Fibroblast of skin of back (primary cell): ENCODE results near the gene EXTL2. TPM values are rescaled to one million over a fixed set of nuclear protein-coding genes. Genes with fewer than 3 reads are reported as not detected.
"Not testable (repeated sequence)": the region's sequence is repeated elsewhere in the genome, so short reads cannot be mapped to it uniquely, and the experiment has no call there.

ENCODE experiments used
- DNase-seq: peaks from one replicate; pipeline ENCODE4 v3.0.0-alpha.2; 2013
- polyA plus RNA-seq, 2 experiments: library from polyadenylated mRNA; unstranded; fragments of 120-200 nt; gene quantifications; one replicate each; pipeline ENCODE4 v1.2.1, GENCODE V29; 2013; ENCODE audit not compliant: insufficient read length in 2 of 2

The EXTL2 gene, protein sequence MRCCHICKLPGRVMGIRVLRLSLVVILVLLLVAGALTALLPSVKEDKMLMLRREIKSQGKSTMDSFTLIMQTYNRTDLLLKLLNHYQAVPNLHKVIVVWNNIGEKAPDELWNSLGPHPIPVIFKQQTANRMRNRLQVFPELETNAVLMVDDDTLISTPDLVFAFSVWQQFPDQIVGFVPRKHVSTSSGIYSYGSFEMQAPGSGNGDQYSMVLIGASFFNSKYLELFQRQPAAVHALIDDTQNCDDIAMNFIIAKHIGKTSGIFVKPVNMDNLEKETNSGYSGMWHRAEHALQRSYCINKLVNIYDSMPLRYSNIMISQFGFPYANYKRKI
- 29.4 TPM for polyA plus RNA-seq (2013, experiment 1 of 2; ENCODE audit: insufficient read length)
- polyA plus RNA-seq (2013, experiment 2 of 2; ENCODE audit: insufficient read length): 20.1 TPM

- peak; percentile 84 for DNase-seq
These were observed at the start of gene EXTL2 for GRCh38 chr1:100894603-100895539. EXTL2 (minus strand) TSS chr1:100894842; CDS start chr1:100888757, 6,085 bp downstream.

DNA sequence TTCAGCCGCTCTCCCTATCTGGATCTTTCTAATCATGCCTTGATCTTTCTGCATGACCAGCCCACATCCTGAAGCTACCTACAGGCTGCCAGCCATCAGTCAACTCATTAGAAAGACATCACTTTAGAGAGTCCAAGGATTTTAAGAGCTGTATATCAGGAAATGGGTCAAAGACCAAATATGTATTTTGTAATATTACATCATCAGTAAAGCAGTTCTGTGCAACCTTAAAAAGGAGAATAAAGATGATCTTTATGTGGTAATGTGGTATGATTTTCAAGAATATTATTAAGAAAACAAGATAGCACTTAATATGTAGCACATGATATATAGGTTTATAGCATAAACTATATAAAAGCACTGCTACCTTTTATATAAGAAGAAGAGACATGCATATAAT lies 48.9 kb upstream of the EXTL2 start:
- DNase-seq: peak; percentile 25

GRCh38 chr1:100942304-100943046 lies 47.8 kb upstream of the EXTL2 start:
- DNase-seq: no peak

DNA sequence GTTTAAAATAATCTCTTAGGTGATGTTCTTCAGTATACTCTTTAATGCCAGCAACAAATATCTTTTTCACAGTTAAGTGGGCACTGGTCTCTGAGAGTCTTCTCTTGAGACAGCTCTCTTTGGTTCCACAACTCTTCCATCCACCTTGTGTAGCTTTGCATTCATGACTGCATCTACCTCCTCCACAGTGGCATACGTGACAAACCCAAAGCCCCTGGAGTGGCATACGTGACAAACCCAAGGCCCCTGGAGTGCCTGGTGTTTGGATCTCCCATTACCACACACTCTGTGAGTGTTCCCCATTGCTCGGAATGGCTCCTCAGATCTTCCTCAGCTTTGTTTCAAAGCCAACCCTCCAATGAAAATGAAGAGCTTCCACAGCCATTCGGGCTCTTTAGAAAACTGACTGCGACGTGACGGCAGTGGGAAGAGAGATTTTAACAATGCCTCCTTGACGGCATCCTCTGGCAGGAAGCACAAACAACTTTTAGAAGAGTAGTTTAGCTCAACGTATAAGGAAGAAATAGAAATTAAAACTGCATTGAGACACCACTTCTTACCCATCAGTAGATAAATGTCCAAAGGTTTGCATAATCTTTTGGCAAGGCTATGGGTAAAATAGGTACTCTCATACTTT lies 47.1 kb upstream of the EXTL2 start:
- no peak for DNase-seq

DNA sequence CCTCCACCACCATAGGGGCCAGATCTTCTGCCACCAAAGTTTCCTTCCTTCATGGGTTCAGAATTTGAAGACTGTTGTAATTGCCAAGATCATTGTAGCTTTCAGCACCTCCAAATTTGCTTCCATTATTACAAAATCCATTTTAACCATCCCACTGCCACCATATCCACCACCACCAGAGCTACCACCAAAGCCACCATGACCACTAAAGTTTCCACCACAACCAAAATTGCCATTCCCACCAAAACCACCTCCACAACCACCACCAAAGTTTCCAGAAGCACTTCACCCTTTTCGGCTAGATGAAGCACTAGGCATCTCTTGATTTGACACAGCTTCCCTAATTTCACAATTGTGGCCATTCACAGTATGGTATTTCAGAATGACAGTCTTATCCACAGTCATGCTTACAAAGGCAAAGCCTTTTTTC lies 46.5 kb upstream of the EXTL2 start:
- no peak for DNase-seq

DNA sequence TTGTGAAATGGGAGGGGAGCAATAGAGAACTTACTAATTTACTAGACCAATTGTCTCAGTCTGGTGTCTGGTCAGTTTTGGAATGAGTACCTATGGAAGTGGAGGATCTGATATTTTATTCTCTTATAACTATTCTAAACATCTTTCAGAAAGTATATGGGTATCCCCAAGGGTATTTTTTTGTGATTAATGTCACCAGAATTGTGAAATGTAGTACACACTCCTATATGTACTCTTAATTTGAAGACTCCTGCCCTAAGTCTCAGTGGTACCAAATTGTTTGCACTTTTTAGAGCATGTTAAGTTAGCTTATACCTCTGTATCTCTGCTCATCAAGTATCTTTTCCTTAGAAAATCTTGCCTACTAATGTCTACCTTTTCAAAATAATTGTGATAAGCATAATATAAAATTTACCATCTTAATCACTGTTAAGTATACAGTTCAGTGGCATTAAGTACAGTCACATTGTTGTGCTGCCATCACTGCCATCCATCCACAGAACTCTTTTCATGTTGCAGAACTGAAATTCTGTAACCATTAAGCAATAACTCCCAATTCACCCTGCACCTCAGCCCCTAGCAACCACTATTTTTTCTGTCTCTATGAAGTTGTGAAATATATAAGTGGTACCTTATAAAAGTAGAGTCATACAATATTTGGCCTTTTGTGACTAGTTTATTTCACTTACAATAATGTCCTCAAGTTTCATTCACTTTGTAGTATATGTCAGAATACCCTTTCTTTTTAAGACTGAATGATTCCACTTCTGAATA lies 41.7 kb upstream of the EXTL2 start:
- no peak for DNase-seq

DNA sequence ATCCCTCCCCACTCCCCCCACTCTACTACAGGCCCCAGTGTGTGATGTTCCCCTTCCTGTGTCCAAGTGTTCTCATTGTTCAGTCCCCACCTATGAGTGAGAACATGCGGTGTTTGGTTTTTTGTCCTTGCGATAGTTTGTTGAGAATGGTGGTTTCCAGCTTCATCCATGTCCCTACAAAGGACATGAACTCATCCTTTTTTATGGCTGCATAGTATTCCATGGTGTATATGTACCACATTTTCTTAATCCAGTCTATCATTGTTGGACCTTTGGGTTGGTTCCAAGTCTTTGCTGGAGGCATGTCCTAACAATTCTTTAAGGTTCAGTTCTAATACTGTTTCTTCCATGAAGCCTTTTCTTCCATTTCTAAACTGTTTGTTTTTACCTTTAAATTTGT lies 38.9 kb upstream of the EXTL2 start:
- not testable (repeated sequence) for DNase-seq

DNA sequence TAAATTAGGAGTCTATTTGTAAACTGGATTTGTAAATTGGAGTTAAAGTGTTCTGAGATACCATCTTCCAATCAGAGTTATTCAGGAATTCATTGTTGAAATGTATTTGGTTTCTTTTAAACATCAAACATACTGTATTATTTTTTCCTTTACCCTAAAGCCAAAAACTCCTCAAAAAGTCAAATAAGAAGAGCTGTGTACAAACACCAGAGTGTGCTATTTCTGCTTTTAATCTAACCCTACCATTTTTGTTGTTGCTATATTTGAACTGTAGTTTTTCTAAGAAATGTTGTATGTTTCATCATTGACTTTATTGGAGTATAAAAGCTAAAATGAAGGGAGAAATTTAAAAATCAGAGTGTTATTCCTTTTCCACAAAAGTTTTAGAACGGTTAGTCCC lies 37.1 kb upstream of the EXTL2 start:
- DNase-seq: no peak

- DNase-seq: no peak
These were observed 35.9 kb upstream of the EXTL2 start for GRCh38 chr1:100930494-100930893.

DNA sequence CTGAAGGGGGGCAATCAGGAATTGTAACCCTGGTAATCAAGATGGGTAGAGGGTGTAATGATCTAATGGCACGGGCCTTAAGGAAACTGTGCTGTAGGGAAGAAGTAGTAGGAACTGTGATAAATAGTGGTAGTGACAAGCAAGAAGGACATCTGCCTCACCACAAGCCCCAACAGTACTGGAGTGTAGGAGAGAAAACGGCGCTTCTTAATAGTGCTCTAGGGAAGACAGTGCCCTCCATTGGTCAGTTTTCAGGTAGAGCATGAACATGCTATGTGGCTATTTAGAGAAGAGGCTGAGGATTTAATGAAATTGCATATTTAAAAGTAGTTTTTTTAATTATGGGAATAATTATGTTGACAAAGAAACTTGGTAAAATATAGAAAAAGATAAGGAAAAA lies 33.5 kb upstream of the EXTL2 start:
- no peak for DNase-seq

DNA sequence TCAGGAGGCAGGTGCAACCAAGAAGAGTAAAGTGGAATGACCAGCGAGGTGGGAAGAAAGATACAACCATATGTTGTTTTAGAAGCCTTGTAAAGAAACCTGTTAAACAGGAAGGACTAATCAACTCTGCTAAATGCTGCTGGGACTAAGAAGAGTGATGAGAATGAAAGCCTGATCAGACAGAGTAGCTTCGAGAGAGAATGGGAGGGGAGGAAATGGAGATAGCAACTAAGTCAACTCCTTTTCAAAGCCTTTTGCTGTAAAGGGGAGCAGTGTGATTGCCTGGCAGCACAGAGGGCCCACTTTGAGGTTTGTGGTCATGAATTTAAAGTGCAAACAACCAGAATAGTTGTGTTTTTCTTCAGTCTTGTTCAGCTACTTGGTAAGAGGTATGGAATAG lies 32.6 kb upstream of the EXTL2 start:
- no peak for DNase-seq

- no peak for DNase-seq
These were observed 31.6 kb upstream of the EXTL2 start for GRCh38 chr1:100926240-100926639.

DNA sequence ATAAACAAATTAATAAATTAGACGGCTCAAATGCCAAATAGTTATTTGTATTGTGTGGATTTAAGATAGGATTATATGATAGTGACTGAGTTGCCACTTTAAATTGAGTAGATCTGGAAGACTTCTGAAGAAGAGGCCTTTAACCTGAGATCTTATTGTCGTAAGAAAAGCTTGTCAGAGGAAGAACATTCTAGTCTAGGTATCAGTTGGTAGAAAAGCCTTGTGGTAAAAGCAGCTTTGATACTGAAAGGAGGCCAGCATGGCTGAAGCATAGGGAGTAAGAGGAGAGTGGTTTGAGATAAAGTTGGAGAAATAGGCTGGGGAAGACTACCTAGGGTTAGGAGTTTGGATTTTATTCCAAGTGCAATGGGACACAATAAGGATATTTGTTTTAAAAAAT lies 30.3 kb upstream of the EXTL2 start:
- no peak for DNase-seq

DNA sequence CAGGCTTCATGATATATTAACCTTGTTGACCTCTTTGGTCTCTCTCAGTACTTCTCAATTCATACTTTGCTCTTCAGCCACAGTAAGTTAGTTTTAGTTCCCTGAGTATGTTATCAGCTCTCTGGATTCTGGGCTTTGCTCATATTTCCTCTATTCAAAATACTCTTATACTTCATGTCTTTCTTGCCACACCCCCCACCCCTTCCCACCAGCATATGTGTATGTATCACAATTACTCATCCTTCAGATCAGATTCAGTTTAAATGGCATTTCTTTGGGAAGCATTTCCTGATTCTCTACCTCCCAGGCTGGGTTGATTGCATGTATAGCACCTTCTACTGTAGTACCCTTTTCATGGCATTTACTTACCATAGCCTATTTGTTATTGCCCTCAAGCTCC lies 29.6 kb upstream of the EXTL2 start:
- DNase-seq: peak; percentile 69

DNA sequence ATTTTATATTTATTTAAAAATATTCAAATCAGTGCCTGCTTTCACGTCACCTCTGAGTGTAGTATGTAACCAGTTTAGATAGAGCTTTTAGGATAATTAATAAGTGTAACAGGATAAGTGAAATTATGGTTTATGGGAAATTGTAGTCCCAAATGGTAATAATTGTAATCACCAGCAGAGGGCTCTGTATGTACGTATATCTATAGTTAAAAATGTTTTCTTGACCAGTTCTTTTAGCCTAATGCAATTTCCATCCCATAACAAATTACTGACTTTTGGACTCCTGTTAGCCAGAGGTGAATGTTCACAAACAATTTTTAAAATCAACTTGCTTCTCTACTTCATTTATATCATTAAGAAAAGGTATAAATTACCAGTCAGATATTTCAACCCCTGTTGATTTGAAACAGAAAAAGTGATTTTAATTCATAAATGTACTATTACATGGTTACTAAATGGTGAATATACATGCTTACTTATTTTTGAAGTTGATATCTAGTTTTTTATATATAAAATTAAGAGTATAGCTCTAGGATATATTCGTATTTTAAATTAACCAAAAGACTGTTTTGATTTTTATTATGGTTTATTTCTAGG lies 26.6 kb upstream of the EXTL2 start:
- peak; percentile 60 for DNase-seq

DNA sequence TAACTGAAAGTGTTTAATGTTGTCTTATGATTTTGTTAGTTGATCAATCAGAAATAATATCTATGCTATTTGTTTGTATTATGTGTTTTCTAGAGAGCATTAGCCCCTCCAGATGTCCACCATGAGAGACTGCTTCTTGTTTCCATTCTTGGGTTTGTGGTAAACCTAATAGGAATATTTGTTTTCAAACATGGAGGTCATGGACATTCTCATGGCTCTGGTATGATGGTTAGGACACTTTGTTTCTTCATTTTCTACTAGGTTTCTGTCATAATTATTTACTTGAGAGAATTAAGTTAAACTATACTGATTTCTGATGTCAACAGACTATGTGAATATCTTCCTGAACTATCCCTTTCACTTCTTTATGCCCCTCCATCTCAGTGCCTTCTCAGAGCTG lies 17.4 kb upstream of the EXTL2 start:
- no peak for DNase-seq

DNA sequence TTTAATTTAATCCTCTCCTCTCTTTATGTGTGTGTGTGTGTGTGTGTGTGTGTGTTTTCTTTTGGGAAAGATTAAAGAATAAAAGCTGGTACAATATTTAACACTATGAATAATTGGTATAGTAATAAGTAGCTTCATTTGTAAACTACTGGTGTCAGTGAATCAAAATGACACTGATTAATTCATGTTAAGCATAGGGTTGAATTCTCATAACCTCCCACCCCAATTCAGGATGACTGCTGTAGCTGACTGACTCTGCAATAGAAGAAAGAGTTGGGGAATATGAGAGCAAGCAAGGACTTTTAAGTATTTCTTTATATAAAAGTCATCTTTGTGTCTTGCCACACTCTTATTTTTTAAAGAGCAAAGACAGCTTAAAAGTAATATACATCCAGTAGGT lies 14.4 kb upstream of the EXTL2 start:
- no peak for DNase-seq

DNA sequence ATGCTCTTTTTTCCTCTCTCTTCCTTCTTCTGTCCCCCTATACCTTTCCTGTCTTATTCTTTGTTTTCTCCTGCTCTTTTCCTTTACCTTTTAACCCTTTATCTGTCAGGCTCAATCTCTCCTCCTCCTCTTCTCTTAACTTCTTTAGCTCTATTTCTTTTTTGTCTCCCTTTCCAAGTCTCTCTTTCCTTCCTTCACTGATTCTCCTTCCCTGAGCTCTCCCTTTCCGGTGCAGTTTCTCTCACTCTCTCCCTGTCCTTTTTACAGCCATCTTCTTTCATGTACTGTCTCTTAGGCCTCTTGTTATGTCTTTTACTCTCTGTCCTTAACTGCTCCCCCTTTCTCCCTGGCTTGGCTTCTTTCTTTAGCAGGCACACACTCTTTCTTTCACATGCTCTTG lies 13.2 kb upstream of the EXTL2 start:
- no peak for DNase-seq

DNA sequence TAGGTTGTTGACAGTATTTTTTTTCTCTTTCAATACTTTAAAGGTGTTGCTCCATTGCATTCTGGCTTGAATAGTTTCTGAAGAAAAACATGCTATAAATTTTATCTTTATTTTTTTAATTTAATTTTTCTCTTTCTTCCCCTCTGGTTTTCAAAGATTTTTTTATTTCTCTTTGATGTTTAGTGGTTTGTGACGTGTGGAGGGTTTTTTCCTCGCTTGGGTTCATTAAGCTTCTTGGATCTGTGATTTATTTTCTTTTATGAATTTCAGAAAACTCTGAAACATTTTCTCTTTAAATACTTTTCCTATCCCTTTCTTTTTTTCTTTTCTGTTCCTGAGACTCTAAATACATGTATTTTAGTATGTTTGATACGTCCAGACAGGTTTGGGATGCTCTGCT lies 10.5 kb upstream of the EXTL2 start:
- no peak for DNase-seq

- no peak for DNase-seq
These were observed 9.9 kb upstream of the EXTL2 start for GRCh38 chr1:100904528-100904927.

DNA sequence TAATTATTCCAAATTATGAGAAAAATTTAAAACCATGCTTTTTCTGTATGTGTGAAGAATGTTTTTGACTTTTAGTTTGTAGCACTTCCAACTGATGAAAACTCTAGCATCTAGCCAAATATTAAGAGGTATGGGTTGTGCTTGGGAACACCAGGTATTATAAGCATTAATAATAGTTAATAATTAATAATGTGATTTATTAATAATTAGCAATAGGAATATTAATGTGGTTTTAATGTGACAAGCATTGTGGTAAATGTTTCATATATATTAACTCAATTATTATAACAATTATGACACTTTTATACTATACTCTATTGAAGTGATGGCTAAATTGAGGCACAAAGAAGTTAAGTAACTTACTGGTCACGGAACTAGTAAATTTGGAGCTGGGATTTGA lies 9.1 kb upstream of the EXTL2 start:
- no peak for DNase-seq
